ENCODE data around the gene TOP3B.

The TOP3B gene

DNA sequence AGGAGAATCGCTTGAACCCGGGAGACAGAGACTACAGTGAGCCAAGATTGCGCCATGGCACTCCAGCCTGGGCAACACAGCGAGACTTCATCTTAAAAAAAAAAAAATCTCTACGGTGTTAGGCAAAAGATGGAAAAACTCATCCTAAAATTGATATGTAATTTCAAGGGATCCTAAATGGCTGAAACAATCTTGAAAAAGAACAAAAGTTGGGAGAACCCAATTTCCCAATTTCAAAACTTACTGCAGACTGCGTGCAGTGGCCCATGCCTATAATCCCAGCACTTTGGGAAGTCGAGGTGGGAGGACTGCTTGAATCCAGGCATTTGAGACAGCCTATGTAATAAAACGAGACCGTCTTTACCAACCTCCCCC lies 31.7 kb upstream of the TOP3B start:
- in situ Hi-C loops (cut with HindIII; ENCODE audit: low sequenced_read_pairs) = no loop called here

DNA sequence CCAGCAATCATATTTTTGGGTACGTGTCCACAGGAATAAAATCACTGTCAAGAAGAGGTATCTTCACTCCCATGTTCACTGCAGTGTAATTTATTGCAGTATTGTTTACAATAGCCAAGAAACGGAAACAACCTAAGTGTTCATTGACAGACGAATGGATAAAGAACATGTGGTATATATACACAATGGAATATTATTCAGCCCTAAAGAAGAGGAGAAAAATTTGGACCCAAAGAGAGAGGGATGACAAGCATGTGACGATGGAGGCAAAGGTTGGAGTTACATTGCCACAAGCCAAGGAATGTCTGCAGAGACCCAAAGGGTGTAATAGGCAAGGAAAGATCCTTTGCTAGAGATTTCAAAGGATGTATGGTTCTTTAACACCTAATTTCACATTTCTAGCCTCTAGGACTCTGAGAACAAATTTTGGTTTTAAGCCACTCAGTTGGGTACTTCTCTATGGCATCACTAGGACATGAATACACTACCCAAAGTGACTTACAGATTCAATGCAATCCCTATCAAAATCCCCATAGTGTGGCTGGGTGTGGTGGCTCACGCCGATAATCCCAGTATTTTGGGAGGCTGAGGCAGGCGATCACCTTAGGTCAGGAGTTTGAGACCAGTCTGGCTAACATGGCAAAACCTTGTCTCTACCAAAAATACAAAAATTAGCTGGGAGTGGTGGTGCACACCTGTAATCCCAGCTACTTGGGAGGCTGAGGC lies 31.1 kb upstream of the TOP3B start:
- in situ Hi-C loops (cut with HindIII; ENCODE audit: low sequenced_read_pairs) = no loop called here

DNA sequence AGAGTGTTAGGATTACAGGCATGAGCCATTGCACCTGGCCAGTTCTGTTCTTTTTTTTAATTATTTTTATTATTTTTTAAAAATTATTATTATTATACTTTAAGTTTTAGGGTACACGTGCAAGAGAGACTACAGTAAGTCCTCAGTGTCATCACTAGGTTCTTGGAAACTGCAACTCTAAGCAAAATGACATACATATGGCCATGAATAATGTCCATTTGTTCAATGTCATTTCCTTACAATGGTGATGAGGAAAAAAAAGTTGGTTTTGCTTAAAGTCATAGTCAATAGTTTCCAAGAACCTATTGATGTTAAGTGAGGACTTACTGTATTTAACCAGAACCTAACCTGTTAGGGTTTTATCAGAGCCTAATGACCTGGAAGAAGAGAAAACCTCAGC lies 29.4 kb upstream of the TOP3B start:
- in situ Hi-C loops (cut with HindIII; ENCODE audit: low sequenced_read_pairs) = no loop called here

DNA sequence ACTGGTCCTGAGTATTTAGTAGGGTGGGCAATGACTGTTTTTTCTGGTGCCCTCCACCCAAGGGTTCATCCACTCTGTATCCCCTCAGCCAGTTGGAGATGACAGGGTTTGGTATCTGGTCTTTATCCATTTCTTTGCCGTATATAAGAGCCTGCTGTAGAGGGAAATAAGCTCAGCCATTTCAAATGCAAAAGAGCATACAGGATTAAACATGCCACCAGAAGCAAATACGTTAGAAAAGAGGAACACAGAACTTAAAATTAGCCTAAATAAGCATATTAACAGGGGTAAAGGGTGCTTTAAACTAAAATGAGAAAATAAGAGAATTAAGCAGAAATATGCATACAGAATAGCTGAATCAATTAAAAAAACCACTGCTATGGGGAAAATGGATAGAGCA lies 27.8 kb upstream of the TOP3B start:
- in situ Hi-C loops (cut with HindIII; ENCODE audit: low sequenced_read_pairs) = no loop called here

DNA sequence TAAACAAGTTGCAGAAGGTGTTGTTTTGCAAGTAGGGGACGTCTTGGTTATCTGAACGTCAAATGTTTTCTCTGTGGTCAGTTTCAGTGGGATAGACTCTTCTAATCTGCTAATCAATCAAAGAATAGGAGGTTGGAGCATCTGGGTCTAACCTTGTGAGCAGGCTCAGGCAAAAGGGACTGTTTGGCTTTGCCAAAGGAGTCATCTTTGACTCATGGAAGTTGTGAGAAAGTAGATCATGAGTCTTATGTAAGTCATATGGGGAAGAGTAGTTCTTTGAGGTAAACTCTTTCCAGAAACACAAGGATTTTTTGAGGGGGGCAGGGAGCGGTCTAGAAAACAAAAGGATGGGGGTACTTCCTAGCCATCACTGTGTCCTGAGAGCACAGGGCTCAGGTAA lies 27.1 kb upstream of the TOP3B start:
- in situ Hi-C loops (cut with HindIII; ENCODE audit: low sequenced_read_pairs) = no loop called here

DNA sequence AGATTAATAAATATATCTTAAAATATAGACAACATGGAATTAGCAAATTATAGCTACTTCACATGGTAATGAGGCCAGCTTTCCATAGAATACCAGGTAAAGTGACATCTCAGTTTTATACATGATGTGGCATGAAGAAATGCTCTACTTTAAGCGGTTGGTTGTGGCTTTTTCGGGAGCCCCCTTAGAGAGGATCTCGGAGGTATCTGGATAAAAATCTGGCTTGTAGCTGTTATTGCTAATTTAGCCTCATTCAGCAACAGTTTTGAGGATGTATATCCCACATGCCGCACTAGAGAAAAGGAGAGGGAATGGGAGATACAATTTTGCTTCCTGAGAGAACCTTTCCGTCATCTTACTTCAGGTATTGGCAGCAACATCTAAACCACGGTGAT lies 24.0 kb upstream of the TOP3B start:
- in situ Hi-C loops (cut with HindIII; ENCODE audit: low sequenced_read_pairs) = no loop called here

DNA sequence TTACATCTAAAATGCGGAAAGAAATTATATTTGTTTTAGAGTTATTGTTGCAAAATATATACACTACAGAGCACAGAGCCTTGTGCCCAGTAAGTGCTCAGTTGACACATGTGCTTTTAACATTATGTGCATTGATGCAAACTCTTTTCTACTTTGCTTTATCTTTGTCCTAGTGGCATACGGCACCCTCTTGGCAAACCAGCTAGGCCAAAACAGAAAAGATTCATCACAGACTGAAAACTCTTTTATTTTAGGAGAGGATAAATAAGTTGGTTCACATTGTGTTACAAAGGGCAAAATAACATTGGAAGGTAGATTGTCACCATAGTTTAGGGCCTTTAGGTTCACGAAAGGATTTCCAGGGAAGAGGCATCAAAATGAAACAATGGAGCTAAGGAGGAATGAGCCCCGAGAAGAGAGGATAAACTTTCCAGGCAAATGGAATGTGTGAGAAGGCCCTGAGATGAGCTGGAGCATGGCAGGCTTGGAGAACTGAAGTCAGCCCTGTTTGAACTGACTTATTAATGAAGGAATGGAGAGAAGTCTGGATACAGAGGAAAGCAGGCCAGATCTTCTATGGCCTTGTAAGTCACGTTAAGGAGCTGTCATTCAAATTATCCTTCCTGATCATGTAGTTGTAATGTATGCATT lies 23.5 kb upstream of the TOP3B start:
- in situ Hi-C loops (cut with HindIII; ENCODE audit: low sequenced_read_pairs) = no loop called here

DNA sequence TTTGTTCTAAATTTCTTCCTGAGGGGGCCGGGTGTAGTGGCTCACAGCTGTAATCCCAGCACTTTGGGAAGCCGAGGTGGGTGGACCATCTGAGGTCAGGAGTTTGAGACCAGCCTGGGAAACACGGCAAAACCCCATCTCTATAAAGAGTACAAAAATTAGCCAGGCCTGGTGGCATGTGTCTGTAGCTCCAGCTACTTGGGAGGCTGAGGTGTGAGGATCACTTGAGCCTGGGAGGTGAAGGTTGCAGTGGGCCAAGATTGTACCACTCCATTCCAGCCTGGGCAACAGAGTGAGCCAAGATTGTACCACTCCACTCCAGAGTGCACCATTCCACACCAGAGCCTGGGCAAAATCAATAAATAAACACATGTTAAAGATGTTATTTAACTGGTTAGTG lies 20.6 kb upstream of the TOP3B start:
- in situ Hi-C loops (cut with HindIII; ENCODE audit: low sequenced_read_pairs) = no loop called here

DNA sequence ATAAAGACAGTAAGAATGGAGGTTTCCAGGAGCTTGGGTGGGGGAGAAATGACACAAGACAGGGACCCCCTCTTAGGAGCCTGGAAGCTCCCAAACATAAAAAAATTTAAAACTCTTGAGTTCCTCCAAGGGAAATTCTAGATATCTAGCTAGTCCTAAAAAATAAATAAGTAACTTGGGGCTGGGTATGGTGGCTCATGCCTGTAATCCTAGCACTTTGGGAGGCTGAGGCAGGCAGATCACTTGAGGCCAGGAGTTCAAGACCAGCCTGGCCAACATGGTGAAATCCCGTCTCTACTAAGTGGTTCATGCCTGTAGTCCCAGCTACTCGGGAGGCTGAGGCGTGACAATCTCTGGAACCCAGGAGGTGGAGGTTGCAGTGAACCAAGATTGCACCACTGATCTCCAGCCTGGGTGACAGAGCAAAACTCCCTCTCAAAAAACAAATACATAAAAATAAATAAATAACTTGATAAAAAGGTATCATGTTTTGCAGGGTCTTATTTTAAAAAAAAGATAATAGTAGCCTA lies 20.0 kb upstream of the TOP3B start:
- in situ Hi-C loops (cut with HindIII; ENCODE audit: low sequenced_read_pairs) = no loop called here

DNA sequence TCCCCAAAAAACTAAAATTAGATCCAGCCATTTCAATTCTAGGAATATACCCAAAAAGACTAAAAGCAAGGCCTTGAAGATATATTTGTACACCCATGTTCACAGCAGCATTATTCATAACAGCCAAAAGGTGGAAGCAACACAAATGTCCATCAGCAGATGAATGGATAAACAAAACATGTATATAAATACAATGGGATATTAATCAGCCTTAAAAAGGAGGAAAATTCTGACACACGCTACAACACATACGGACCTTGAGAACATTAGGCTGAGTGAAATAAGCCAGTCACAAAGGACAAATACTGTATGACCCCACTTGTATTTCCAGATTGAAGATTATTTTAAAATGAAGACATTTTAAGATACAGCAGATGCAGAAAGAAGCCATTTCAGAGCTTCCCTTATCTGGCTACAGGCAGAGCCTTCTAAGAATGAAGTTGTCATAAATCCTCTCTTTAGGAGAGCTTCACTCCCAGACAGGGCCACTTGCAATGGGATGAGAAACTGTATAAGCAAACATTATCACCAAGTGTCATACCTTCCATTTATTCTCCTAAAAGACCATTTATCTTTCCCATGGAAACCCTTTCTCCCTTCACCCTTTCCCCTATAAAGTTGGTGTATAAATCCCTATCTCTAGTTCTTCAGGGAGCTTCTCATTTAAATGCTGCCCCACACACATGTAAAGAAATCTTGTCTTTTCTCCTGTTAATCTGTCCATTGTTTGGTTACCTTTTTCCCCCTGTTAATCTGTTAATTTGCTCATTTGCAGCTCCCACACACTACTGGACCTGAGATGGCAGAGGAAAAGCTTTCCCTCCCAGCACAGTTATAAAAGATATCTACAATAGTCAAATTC lies 19.3 kb upstream of the TOP3B start:
- in situ Hi-C loops (cut with HindIII; ENCODE audit: low sequenced_read_pairs) = no loop called here

DNA sequence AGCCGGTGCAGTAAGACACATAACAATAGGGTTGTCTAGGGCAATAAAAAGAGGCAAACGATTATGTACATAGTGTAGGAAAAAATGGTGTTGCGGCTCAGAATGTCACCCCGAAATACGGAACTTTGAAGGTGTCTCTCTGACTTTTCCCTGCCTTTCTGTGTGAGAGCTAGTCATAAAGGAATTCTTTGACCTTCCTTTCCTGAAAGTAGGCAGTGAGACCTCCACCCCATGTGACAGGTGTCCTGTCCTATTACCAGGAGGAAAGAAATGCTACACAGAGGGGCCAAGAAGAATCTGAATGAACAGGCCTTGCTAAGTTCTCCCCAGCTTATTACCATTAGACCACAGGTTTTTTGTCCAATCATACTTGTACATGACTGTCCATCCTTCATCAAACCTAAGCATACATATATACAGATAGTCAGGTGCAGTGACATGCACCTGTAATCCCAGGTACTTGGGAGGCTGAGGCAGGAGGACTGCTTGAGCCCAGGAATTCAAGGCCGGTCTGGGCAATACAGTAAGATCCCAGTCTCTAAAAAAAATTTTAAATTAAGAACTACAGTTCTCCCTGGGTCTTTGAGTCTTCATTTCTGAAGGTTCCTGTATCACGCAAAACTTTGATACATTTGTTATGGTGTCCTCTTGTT lies 16.1 kb upstream of the TOP3B start:
- in situ Hi-C loops (cut with HindIII; ENCODE audit: low sequenced_read_pairs) = no loop called here

DNA sequence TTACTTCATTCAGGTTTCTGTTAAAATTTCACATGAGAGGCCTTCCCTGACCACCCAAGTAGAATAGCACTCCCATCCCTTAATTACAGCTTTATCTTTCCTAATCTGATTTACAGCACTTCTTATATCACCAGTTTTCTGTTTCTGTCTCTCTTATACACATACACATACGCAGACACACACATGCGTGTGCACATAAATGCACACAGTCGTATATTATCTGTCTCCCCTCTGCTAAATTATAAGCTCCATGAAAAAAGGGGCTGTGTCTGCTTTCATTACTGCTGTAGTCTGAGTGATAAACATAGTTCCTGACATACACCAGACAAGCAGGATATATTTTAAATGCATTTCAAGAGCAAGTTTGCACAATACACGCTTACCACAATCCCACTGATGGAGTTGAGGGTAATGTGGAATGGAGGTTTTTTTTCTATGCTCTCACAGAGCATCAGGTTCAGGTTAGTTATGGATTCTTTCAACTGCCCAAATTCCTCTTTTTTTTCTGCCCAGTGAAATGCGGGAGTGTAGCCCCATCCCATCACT lies 13.7 kb upstream of the TOP3B start:
- in situ Hi-C loops (cut with HindIII; ENCODE audit: low sequenced_read_pairs) = no loop called here

DNA sequence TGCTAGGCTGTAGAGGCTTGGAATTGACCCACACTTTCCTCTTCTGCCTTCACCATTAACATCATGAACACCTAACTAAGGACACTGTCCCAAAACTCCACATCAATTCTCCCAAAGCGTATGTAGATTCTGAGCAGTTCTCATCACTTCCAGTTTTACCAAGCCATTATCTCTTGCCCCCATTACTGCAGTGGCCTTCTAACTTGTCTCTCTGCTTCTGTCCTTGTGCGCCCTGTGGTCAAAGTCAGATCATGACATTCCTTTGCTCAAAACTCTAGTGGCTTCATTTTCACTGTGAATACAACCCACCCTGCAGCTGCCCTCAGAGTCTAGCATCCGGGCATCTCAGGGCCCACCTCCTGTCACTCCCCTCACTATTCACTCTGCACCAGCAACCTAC lies 13.1 kb upstream of the TOP3B start:
- in situ Hi-C loops (cut with HindIII; ENCODE audit: low sequenced_read_pairs) = no loop called here

DNA sequence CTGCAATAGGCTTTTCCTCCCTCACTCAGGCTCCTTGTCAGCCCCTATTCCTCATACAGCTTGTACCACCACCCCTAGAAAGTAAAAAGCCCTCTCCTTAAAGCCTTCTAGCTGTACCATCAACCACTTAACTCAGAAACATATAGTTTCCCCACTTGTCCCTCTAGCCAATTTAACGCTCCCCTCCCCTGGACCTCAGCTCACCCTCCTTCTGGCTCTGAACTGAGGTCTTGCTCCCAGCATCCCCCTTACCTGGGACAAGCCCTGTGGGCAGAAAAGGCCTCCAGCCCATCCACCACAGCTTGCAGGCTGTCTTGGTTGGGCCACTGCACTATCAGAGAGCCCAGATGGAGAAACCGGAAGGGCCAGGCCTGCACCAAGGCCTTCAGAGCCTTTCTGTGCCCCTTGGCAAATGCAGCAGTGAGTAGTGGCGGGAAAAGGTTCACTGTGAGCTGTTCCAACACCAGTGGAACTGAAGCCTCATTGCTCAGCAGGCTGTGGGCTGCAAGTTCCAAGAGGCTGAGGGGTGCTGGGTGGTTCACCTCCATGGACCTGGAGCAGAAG lies 12.4 kb upstream of the TOP3B start:
- in situ Hi-C loops (cut with HindIII; ENCODE audit: low sequenced_read_pairs) = no loop called here

DNA sequence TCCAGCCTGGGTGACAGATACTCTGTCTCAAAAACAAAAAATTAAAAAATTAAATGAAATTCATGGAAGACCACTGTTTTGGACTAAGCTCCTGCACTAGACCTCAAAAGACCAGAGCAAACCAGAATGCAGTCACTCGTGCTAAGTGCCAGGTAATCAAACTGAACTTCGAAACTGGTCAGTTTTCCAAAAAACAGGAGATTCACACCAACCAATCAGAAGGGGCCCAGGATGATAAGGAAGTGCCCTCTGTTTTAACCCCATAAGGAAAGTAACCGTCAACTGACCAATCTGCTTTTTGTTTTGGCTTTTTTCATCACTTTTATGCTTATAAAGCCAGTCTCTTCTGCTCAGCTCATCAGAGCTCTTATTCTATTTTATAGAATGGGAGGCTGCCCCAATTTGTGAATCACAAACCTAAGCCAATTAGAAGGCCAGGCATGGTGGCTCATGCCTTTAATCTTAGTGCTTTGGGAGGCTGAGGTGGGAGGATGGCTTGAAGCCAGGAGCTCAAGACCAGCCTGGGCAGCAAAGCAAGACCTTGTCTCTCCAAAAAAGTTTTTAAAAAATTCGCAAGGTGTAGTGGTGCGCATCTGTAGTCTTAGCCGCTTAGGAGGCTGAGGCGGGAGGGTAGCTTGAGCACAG lies 10.1 kb upstream of the TOP3B start:
- in situ Hi-C loops (cut with HindIII; ENCODE audit: low sequenced_read_pairs) = no loop called here

DNA sequence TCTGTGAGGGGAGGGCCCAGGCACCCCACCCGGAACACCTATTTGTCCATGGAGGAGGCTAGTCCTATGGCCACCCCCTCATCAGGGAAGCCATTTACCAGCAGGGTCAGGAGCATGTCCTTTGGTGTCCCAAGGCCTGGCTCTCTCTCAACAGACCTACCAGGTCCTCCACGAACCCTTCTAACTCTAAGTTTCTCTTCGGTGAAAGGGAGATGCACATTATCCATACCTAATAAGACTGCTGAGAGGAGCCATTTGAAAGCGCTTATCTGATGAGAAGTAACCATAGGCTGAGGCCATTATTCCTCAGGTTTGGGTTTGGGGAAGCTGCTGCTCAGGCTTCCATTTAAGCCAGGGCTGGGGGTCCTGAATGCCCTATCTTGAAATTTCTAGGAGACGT lies 9.2 kb upstream of the TOP3B start:
- in situ Hi-C loops (cut with HindIII; ENCODE audit: low sequenced_read_pairs) = no loop called here

DNA sequence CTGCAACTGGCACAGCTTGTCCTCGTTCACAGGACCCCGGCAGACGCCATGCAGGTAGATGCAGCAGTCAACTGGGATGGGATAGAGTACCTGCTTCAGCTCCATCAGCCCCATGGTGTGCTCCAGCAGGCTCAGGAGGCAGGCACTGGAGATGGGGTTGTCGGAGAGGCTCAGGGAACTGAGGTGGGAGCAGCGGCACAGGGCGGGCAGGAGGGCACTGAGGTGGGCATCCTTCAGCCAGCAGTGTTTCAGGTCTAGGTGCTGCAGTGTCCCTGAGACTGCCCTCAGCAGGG lies 8.7 kb upstream of the TOP3B start:
- in situ Hi-C loops (cut with HindIII; ENCODE audit: low sequenced_read_pairs) = no loop called here

DNA sequence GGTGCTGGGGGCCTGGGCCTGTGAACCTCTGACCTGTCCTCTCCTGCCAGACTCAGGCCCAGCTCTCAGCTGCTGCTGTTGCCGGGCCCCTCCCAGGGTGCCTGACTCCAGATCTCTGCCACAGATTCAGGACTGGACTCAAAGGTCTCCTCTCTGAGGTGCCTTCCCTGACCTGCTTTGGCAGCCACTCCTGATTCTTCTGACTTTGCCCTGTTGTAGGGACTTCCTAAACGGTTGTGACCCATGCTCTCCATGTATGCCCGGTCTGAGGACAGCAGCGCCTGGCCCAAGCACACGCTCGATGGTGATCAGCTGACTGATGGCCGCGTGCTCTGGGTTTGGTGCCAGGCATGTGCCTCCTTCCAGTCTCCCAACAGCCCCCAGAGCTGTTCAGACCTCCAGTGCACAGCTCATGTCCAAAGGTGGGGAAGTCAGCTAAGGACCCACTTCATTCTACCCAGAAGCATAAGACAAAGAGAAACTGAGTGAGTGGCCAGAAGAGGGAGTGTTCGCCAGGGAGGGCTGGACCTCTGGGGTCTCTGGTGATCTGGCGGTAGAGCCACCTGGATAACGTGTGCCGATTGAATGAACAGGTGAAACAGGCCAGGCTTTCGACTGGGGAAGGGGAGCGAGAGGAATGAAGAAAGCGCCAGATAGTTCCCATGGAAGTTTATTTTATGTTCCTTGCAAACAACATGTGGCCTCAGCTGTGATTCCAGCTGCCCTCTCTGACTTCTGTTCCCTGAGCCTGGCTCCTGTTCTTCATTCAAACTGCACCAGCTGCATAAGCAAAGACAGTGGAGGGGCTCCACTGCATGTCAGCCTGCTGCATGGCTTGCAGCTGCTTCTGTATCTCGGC lies 8.1 kb upstream of the TOP3B start:
- in situ Hi-C loops (cut with HindIII; ENCODE audit: low sequenced_read_pairs) = no loop called here

DNA sequence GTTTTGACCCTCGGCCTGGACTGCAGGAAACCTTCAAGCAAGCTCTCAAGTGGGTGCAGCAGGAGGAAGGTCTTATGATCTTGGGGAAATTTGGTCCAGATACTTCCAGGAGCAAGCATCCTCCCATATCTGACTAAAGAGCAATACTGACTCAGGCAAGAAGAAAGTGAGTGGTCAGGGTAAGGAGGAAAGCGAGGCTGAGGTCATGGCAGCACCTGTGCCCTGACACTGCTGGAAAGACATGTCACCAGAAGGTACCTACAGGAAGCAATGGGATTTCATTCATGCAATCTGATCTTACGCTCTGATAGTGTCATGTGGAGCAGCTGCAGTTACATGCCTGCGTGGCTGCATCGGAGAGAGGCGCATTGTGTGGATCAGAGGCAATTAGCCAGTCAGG lies 6.5 kb upstream of the TOP3B start:
- in situ Hi-C loops (cut with HindIII; ENCODE audit: low sequenced_read_pairs) = no loop called here
